WTC11 (cell line): Measurements from ENCODE around the gene PCSK5. TPM values are rescaled to one million over a fixed set of nuclear protein-coding genes. Genes with fewer than 3 reads are reported as not detected.

Source experiments
- ATAC-seq: fragments of 200-7000 bp; cut with Tn5 transposase; 2 replicates; pipeline ENCODE4 v1.10.0; 2021; ENCODE audit warnings: mild to moderate bottlenecking, moderate library complexity
- CTCF ChIA-PET: fragments of 300-600 bp; sonication (Branson Sonifier 250); formaldehyde crosslinking; loops from one replicate; lab custom pipeline; 2021; ENCODE audit warnings: antibody characterized with exemption; lab: Charles Lee
- POLR2A ChIA-PET: fragments of 350-600 bp; sonication (Branson Sonifier 250); formaldehyde crosslinking; loops from one replicate; lab custom pipeline; 2021; ENCODE audit warnings: antibody characterized with exemption; lab: Charles Lee
- DNase-seq: peaks from one replicate; pipeline ENCODE4 v3.0.0; 2021; ENCODE audit warnings: low spot score
- H3K27ac Mint-ChIP-seq: 2 replicates; pipeline ENCODE4 v1.8.0; 2021; ENCODE audit warnings: mixed read lengths
- H3K27me3 Mint-ChIP-seq: 2 replicates; pipeline ENCODE4 v1.8.0; 2021; ENCODE audit warnings: low read depth, mild to moderate bottlenecking, moderate library complexity, mixed read lengths
- H3K36me3 Mint-ChIP-seq: 2 replicates; pipeline ENCODE4 v1.8.0; 2021; ENCODE audit warnings: mixed read lengths
- H3K4me1 Mint-ChIP-seq: 2 replicates; pipeline ENCODE4 v1.8.0; 2022; ENCODE audit warnings: mixed read lengths
- H3K4me3 Mint-ChIP-seq: 2 replicates; pipeline ENCODE4 v1.8.0; 2021; ENCODE audit warnings: mild to moderate bottlenecking, moderate library complexity, mixed read lengths
- H3K9me3 Mint-ChIP-seq: 2 replicates; pipeline ENCODE4 v1.8.0; 2021; ENCODE audit warnings: mixed read lengths
- AFF4 ChIP-seq: sonication (generic); formaldehyde crosslinking; IDR thresholded peaks from 2 replicates; pipeline ENCODE4 v1.8.1; 2023; ENCODE audit warnings: mild to moderate bottlenecking, missing genetic modification reagents, borderline replicate concordance
- AR ChIP-seq: fragments of 250-450 bp; sonication (Bioruptor Pico); IDR thresholded peaks from 2 replicates; pipeline ENCODE4 v1.9.0; 2021; ENCODE audit warnings: mild to moderate bottlenecking
- ATF3 ChIP-seq: sonication (generic); formaldehyde crosslinking; conservative IDR thresholded peaks from 2 replicates; pipeline ENCODE4 v1.8.1; 2022; ENCODE audit warnings: mild to moderate bottlenecking, missing genetic modification reagents
- CDX4 ChIP-seq: fragments of 250-450 bp; sonication (Bioruptor Pico); IDR thresholded peaks from 2 replicates; pipeline ENCODE4 v1.9.0; 2021; ENCODE audit warnings: moderate library complexity, mild to moderate bottlenecking, inconsistent platforms, borderline replicate concordance
- CREM ChIP-seq: sonication (generic); formaldehyde crosslinking; IDR thresholded peaks from 2 replicates; pipeline ENCODE4 v1.8.1; 2022; ENCODE audit warnings: mild to moderate bottlenecking, missing genetic modification reagents, moderate library complexity
- CTCF ChIP-seq: fragments of 200-600 bp; IDR thresholded peaks from 2 replicates; pipeline ENCODE4 v1.8.0; 2022; ENCODE audit warnings: antibody characterized with exemption
- MYBL2 ChIP-seq: sonication (generic); formaldehyde crosslinking; IDR thresholded peaks from 2 replicates; pipeline ENCODE4 v1.8.1; 2023; ENCODE audit warnings: mild to moderate bottlenecking, moderate library complexity, missing genetic modification reagents
- NR1H2 ChIP-seq: sonication (generic); formaldehyde crosslinking; IDR thresholded peaks from 2 replicates; pipeline ENCODE4 v1.9.0; 2021; ENCODE audit warnings: mild to moderate bottlenecking, moderate library complexity, missing genetic modification reagents
- NR3C1 ChIP-seq: sonication (generic); formaldehyde crosslinking; conservative IDR thresholded peaks from 2 replicates; pipeline ENCODE4 v1.8.1; 2023; ENCODE audit warnings: low read depth, mild to moderate bottlenecking, missing genetic modification reagents
- OVOL2 ChIP-seq: fragments of 250-450 bp; sonication (Bioruptor Pico); IDR thresholded peaks from 2 replicates; pipeline ENCODE4 v1.9.0; 2021; ENCODE audit warnings: mild to moderate bottlenecking, borderline replicate concordance
- RELA ChIP-seq: sonication (generic); formaldehyde crosslinking; IDR thresholded peaks from 2 replicates; pipeline ENCODE4 v1.8.1; 2022; ENCODE audit warnings: missing genetic modification reagents, mild to moderate bottlenecking, borderline replicate concordance
- USF2 ChIP-seq: sonication (generic); formaldehyde crosslinking; IDR thresholded peaks from 2 replicates; pipeline ENCODE4 v1.8.1; 2023; ENCODE audit warnings: mild to moderate bottlenecking, missing genetic modification reagents, moderate library complexity
- ZMAT4 ChIP-seq: fragments of 250-450 bp; sonication (Bioruptor Pico); IDR thresholded peaks from 2 replicates; pipeline ENCODE4 v1.9.0; 2021; ENCODE audit warnings: mild to moderate bottlenecking
- ZNF121 ChIP-seq: sonication (generic); formaldehyde crosslinking; IDR thresholded peaks from 2 replicates; pipeline ENCODE4 v1.8.0; 2023; ENCODE audit warnings: missing genetic modification reagents
- ZNF219 ChIP-seq: sonication (generic); formaldehyde crosslinking; IDR thresholded peaks from 2 replicates; pipeline ENCODE4 v1.8.0; 2023; ENCODE audit warnings: missing genetic modification reagents, mild to moderate bottlenecking, borderline replicate concordance
- ZNF416 ChIP-seq: fragments of 250-450 bp; sonication (Bioruptor Pico); IDR thresholded peaks from 2 replicates; pipeline ENCODE4 v1.9.0; 2021; ENCODE audit warnings: mild to moderate bottlenecking, inconsistent platforms
- total RNA-seq: library from RNA; stranded (reverse); gene quantifications from 3 replicates; pipeline ENCODE4 v1.2.3, GENCODE V29; 2021

PCSK5 gene
- total RNA-seq, 1 experiment from 2014 or later: 30.6 TPM

GRCh38 chr9:75893106-75893505, 2.6 kb downstream of the PCSK5 start (continued):
- no peak for TF ChIP-seq CDX4
- TF ChIP-seq ZNF121 (CRISPR knock-in tag): no peak
- TF ChIP-seq USF2 (CRISPR knock-in tag): no peak
- TF ChIP-seq AFF4 (CRISPR knock-in tag): no peak
- no peak for TF ChIP-seq CREM (CRISPR knock-in tag)
- TF ChIP-seq ZMAT4 (CRISPR knock-in tag): no peak

GRCh38 chr9:75894566-75894965, 4.1 kb downstream of the PCSK5 start:
- DNase-seq: no peak
- peaks cover 15% of the 10 kb centered on the region for H3K27me3 Mint-ChIP-seq

More at GRCh38 chr9:75894566-75894965, 4.1 kb downstream of the PCSK5 start:
- H3K9me3 Mint-ChIP-seq: no peaks in the 10 kb centered on the region
- ATAC-seq: no peak
- ChIA-PET POLR2A (no interaction called here), CTCF (interaction anchor here (0.9 to 1.0 kb wide), 2 partner anchors 28 to 30 kb away, joined by 3 read pairs; no protein-coding TSS in a partner anchor)
- H3K4me3 Mint-ChIP-seq: peak overlapping the region; percentile 93
- no peak overlapping the region for H3K27ac Mint-ChIP-seq
- H3K36me3 Mint-ChIP-seq: no peaks in the 10 kb centered on the region
- peaks cover 54% of the 10 kb centered on the region for H3K4me1 Mint-ChIP-seq
- TF ChIP-seq ATF3 (CRISPR knock-in tag): no peak
- no peak for TF ChIP-seq AFF4 (CRISPR knock-in tag)
- no peak for TF ChIP-seq OVOL2 (CRISPR knock-in tag)
- TF ChIP-seq ZNF121 (CRISPR knock-in tag): no peak
- no peak for TF ChIP-seq MYBL2
- TF ChIP-seq NR1H2: no peak
- TF ChIP-seq AR (CRISPR knock-in tag): no peak
- no peak for TF ChIP-seq ZNF416 (CRISPR knock-in tag)
- TF ChIP-seq NR3C1 (CRISPR knock-in tag): no peak
- TF ChIP-seq ZMAT4 (CRISPR knock-in tag): no peak
- TF ChIP-seq CTCF: no peak
- no peak for TF ChIP-seq ZNF219 (CRISPR knock-in tag)
- TF ChIP-seq RELA (CRISPR knock-in tag): no peak
